OCI-LY1 (cell line): ENCODE data around the gene CCR2.

Experiments
- H2AFZ ChIP-seq: fragments of 200-600 bp; sonication (generic), shearing (Covaris generic); 2 replicates; pipeline ENCODE4 v1.6.0; 2014; ENCODE audit warnings: antibody characterized with exemption, mild to moderate bottlenecking, low read length
- H3F3A ChIP-seq: fragments of 200-600 bp; sonication (generic), shearing (Covaris generic); 2 replicates; pipeline ENCODE4 v1.6.0; 2014; ENCODE audit warnings: mild to moderate bottlenecking, antibody characterized with exemption, low read length, moderate library complexity; ENCODE audit not compliant: insufficient read depth
- H3K27ac ChIP-seq: fragments of 200-600 bp; sonication (generic); 2 replicates; pipeline ENCODE4 v1.5.1; 2014; ENCODE audit warnings: low read length, mixed run types, mild to moderate bottlenecking, low read depth; ENCODE audit not compliant: poor library complexity, severe bottlenecking
- H3K27me3 ChIP-seq: fragments of 200-600 bp; sonication (generic); 2 replicates; pipeline ENCODE4 v1.6.0; 2014; ENCODE audit warnings: antibody characterized with exemption, mild to moderate bottlenecking, low read length, moderate library complexity; ENCODE audit not compliant: insufficient read depth
- H3K36me3 ChIP-seq: fragments of 200-600 bp; sonication (generic); 2 replicates; pipeline ENCODE4 v1.6.1; 2014; ENCODE audit warnings: mild to moderate bottlenecking, antibody characterized with exemption, low read length, moderate library complexity, mixed read lengths; ENCODE audit not compliant: insufficient read depth
- H3K4me1 ChIP-seq: fragments of 200-600 bp; sonication (generic); 2 replicates; pipeline ENCODE4 v1.5.1; 2014; ENCODE audit warnings: mild to moderate bottlenecking, low read length, moderate library complexity; ENCODE audit not compliant: insufficient read depth, severe bottlenecking
- H3K4me2 ChIP-seq: fragments of 200-600 bp; sonication (generic), shearing (Covaris generic); 2 replicates; pipeline ENCODE4 v1.6.1; 2014; ENCODE audit warnings: low read length
- H3K4me3 ChIP-seq: fragments of 200-600 bp; sonication (generic); 2 replicates; pipeline ENCODE4 v1.5.1; 2014; ENCODE audit warnings: low read length, low read depth, mild to moderate bottlenecking, mixed read lengths; ENCODE audit not compliant: poor library complexity, severe bottlenecking
- H3K79me2 ChIP-seq: fragments of 200-600 bp; shearing (Covaris generic); 2 replicates; pipeline ENCODE4 v1.6.1; 2016; ENCODE audit warnings: mixed run types, low read length, mixed read lengths; ENCODE audit not compliant: insufficient read depth
- H3K9ac ChIP-seq: fragments of 200-600 bp; sonication (generic), shearing (Covaris generic); 2 replicates; pipeline ENCODE4 v1.6.1; 2014; ENCODE audit warnings: mild to moderate bottlenecking, low read length, mixed read lengths
- H3K9me2 ChIP-seq: fragments of 200-600 bp; sonication (generic), shearing (Covaris generic); 2 replicates; pipeline ENCODE4 v1.6.1; 2014; ENCODE audit warnings: low read depth, mild to moderate bottlenecking, low read length, mixed read lengths
- H3K9me3 ChIP-seq: fragments of 200-600 bp; shearing (Covaris generic); 2 replicates; pipeline ENCODE4 v1.6.1; 2014; ENCODE audit warnings: low read length, mixed read lengths
- H4K20me1 ChIP-seq: fragments of 200-600 bp; sonication (generic), shearing (Covaris generic); 2 replicates; pipeline ENCODE4 v1.6.0; 2016; ENCODE audit warnings: mild to moderate bottlenecking, low read length; ENCODE audit not compliant: insufficient read depth
- EZH2 ChIP-seq: fragments of 200-600 bp; sonication (generic), shearing (Covaris generic); IDR thresholded peaks from 2 replicates; pipeline ENCODE4 v1.8.0; 2017; ENCODE audit warnings: borderline replicate concordance, mixed run types, mild to moderate bottlenecking, antibody characterized with exemption, low read length, moderate library complexity, mixed read lengths
- TF ChIP-seq, protein P1 (sequence below): fragments of 200-600 bp; sonication (generic), shearing (Covaris generic); IDR thresholded peaks from 2 replicates; pipeline ENCODE4 v1.5.1; 2017; ENCODE audit warnings: mild to moderate bottlenecking, antibody characterized with exemption, low read length, moderate library complexity, mixed read lengths

The CCR2 gene

DNA sequence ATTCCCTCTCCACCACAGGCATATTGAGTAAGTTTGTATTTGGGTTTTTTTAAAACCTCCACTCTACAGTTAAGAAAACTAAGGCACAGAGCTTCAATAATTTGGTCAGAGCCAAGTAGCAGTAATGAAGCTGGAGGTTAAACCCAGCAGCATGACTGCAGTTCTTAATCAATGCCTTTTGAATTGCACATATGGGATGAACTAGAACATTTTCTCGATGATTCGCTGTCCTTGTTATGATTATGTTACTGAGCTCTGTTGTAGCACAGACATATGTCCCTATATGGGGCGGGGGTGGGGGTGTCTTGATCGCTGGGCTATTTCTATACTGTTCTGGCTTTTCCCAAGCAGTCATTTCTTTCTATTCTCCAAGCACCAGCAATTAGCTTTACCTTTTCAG is 15.2 kb downstream of the CCR2 start:
- Histone ChIP-seq H3K27me3 (peaks cover 1% of the 10 kb centered on the region), H3K9me3 (no peaks in the 10 kb centered on the region), H3K27ac (no peak overlapping the region), H4K20me1 (no peaks in the 10 kb centered on the region), H3K79me2 (no peaks in the 10 kb centered on the region), H3K4me3 (no peak overlapping the region), H3K4me1 (no peaks in the 10 kb centered on the region), H3K36me3 (no peaks in the 10 kb centered on the region), H3K9me2 (no peaks in the 10 kb centered on the region), H3K4me2 (no peak overlapping the region), H3K9ac (no peak overlapping the region), H3F3A (no peaks in the 10 kb centered on the region), H2AFZ (no peak overlapping the region)
- TF ChIP-seq, protein P1, sequence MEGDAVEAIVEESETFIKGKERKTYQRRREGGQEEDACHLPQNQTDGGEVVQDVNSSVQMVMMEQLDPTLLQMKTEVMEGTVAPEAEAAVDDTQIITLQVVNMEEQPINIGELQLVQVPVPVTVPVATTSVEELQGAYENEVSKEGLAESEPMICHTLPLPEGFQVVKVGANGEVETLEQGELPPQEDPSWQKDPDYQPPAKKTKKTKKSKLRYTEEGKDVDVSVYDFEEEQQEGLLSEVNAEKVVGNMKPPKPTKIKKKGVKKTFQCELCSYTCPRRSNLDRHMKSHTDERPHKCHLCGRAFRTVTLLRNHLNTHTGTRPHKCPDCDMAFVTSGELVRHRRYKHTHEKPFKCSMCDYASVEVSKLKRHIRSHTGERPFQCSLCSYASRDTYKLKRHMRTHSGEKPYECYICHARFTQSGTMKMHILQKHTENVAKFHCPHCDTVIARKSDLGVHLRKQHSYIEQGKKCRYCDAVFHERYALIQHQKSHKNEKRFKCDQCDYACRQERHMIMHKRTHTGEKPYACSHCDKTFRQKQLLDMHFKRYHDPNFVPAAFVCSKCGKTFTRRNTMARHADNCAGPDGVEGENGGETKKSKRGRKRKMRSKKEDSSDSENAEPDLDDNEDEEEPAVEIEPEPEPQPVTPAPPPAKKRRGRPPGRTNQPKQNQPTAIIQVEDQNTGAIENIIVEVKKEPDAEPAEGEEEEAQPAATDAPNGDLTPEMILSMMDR = no peak
- no peak for TF ChIP-seq EZH2

DNA sequence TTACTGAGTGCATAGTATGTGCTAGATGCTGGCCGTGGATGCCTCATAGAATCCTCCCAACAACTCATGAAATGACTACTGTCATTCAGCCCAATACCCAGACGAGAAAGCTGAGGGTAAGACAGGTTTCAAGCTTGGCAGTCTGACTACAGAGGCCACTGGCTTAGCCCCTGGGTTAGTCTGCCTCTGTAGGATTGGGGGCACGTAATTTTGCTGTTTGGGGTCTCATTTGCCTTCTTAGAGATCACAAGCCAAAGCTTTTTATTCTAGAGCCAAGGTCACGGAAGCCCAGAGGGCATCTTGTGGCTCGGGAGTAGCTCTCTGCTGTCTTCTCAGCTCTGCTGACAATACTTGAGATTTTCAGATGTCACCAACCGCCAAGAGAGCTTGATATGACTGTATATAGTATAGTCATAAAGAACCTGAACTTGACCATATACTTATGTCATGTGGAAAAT is 15.8 kb downstream of the CCR2 start:
- H2AFZ ChIP-seq = no peak overlapping the region
- no peaks in the 10 kb centered on the region for H3K36me3 ChIP-seq
- peaks cover 5% of the 10 kb centered on the region for H3K27me3 ChIP-seq
- no peak overlapping the region for H3K27ac ChIP-seq
- no peak overlapping the region for H3K4me2 ChIP-seq
- H3K9ac ChIP-seq = no peak overlapping the region
- no peaks in the 10 kb centered on the region for H3K9me2 ChIP-seq
- TF ChIP-seq EZH2 = no peak
- TF ChIP-seq, protein P1 = no peak
- no peaks in the 10 kb centered on the region for H3K4me1 ChIP-seq
- H3K9me3 ChIP-seq = no peaks in the 10 kb centered on the region
- no peak overlapping the region for H3K4me3 ChIP-seq
- H3K79me2 ChIP-seq = no peaks in the 10 kb centered on the region
- H4K20me1 ChIP-seq = no peaks in the 10 kb centered on the region
- no peaks in the 10 kb centered on the region for H3F3A ChIP-seq

DNA sequence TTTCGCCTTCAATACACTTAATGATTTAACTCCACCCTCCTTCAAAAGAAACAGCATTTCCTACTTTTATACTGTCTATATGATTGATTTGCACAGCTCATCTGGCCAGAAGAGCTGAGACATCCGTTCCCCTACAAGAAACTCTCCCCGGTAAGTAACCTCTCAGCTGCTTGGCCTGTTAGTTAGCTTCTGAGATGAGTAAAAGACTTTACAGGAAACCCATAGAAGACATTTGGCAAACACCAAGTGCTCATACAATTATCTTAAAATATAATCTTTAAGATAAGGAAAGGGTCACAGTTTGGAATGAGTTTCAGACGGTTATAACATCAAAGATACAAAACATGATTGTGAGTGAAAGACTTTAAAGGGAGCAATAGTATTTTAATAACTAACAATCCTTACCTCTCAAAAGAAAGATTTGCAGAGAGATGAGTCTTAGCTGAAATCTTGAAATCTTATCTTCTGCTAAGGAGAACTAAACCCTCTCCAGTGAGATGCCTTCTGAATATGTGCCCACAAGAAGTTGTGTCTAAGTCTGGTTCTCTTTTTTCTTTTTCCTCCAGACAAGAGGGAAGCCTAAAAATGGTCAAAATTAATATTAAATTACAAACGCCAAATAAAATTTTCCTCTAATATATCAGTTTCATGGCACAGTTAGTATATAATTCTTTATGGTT is 17.1 kb downstream of the CCR2 start, which contains the start of gene CCR5:
Gene CCR5, plus strand, starts transcription at position 108 of the 680 bp plus-strand sequence. CDS start 1,957 bp downstream, outside the sequence.
- no peaks in the 10 kb centered on the region for H4K20me1 ChIP-seq
- no peaks in the 10 kb centered on the region for H3K9me2 ChIP-seq
- H3K4me1 ChIP-seq = no peaks in the 10 kb centered on the region
- H3K79me2 ChIP-seq = no peaks in the 10 kb centered on the region
- no peak within 1 kb of the TSS for H3K27ac ChIP-seq
- no peak within 1 kb of the TSS for H3K4me3 ChIP-seq
- H2AFZ ChIP-seq = no peak within 1 kb of the TSS
- no peak for TF ChIP-seq EZH2
- TF ChIP-seq, protein P1 = no peak
- H3K27me3 ChIP-seq = peaks cover 5% of the 10 kb centered on the region
- H3F3A ChIP-seq = no peaks in the 10 kb centered on the region
- H3K9ac ChIP-seq = no peak within 1 kb of the TSS
- no peaks in the 10 kb centered on the region for H3K36me3 ChIP-seq
- no peak within 1 kb of the TSS for H3K4me2 ChIP-seq
- H3K9me3 ChIP-seq = no peaks in the 10 kb centered on the region
